DMS153 treated with DMSO at 0.1 percent for 48 hours (cell line): ENCODE data around the gene HDAC10.

Experiments
- DNase-seq: peaks from one replicate; lab custom pipeline; 2025; ENCODE audit not compliant: unreplicated experiment; lab: John Stamatoyannopoulos, UW

HDAC10 gene

DNA sequence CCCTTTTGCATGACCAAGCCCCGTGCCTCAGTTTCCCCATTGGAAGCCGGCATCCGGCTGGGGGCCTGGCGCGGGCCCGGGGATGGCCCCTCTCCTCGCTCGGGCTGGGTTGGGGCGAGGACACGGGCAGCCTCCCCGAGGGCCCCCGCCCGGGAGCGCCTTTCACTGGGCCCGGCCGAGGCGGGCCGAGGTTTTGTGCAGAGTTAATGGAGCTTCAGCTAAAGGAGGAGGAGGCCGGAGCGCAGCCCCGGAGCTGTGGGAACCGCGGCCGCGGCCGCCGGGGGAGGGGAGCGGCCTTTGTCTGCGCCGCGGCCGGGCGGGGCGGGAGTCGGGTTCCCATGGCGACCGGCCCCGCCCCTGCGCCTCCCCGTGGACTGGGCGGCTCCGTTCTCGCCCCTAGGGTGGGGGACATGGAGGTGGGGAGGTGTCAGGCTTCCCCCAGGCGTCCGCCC, 20.5 kb upstream of the HDAC10 start:
- DNase-seq = peak; percentile 46

DNA sequence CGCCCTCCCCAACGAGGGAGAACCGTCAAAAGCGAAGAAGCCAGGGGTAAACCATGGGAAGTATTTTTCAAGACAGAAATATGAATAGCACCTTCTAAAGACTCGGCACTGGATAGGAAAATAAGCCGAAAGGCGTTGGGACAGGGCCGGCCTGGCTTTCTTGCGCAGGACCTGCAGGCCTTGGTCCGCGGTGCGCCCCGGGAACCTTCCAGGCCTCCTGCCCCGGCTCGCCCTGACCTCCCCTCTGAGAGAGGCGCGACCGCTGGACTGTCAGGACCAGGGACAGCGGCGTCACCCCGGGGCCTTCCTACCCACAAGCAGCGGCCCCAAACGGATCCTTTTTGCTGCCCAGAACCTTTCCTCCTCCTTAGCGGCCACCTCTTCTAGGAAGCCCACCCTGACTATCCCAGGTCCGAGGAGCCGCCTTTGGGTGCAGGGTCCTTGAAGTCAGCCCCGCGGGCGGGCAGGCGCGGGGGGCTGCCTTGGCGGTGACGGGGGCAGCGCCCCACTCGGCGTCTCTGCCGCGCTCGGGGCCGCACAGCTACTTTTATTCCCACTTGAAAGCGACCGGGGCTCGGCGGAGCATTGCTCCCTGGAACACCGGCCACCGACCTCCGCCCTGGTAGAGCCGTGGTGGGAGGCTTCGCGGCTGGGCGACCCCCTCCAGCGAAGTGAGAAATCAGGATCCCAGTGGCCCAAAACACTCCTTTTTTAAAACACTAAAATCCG, 19.8 kb upstream of the HDAC10 start:
- no peak for DNase-seq

GRCh38 chr22:50269970-50270665, 19.1 kb upstream of the HDAC10 start, which contains the start of gene MAPK11:
TSS of gene MAPK11 (minus strand) at chr22:50270380. CDS start at chr22:50270292, 88 bp downstream.
- DNase-seq = no peak

DNA sequence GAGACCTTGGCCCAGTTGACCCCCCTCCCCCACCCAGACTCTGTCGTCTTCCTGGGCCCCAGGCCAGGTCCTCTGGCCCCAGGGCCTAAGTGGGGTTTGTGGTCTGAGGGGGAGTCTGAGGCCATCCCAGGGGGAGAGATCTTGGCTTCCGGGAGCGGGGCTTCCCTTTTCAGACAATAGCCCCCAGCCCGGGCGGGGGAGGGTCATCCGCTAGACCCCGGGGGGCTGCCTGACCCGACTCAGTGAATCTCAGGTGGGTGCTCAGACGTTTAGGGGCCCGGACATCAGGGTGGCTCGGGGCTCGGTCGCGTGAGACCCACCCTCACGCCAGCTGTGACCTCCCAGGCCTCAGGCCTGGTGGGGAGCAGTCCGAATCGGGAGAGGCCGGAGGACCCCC, 18.5 kb upstream of the HDAC10 start:
- DNase-seq = no peak

DNA sequence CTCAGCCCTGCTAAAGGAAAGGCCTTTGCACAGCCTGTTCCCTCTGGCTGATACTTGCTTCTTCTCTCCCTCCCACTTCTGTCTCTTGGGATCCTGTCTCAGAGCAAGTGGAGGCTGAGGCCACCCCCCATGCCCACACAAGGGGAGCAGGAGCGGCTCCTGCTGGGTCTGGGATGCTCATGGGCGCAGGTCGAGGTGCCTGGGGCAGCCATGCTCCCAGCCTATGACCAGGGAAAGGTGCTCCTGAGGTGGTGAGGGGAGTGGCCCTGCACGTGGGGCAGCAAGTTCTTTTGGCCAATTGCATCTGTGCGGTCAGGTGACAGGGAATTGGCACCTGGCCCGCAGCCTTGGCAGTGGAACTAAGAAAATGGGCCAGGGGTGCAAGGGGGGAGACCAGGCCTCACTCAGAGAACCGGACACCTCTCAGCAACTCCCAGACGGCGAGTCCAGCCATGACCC, 17.6 kb upstream of the HDAC10 start:
- no peak for DNase-seq

GRCh38 chr22:50267591-50268390, 16.7 kb upstream of the HDAC10 start:
- DNase-seq = no peak

- DNase-seq = no peak
These were observed 15.9 kb upstream of the HDAC10 start for GRCh38 chr22:50266994-50267393.

DNA sequence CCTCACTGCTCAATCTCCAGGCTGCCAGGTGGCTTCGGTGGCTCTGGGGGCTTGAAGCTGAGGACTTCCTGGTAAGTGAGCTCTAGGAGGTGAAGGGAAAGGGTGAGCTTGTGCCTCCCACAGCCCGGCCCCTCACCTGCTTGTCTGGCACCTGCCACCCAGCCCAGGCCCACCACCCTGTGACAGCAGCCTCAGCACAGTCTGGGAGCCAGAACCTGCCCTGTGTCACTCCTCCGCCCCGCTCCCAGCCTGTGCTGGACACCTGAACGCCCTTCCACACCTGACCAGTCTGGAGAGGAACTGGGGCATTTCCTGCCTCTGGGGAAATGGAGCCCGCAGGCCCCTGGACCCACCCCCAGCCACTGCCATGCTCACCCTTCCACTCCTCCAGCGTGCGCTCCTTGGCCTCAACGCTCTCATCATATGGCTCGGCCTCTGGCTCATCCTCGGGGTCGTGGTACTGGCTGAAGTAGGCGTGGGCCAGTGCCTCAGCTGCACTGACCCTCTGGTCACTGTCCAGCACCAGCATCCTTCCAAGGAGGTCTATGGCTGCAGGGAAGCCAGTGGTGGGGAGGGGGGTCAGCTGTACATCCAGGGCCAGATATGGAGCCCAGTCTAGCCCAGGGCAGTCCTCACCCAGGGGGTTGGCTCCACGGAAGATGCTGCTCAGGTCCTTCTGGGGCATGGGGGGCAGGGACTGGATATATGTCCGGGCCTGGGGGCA, 14.0 kb upstream of the HDAC10 start:
- DNase-seq = no peak

GRCh38 chr22:50264104-50264745, 13.2 kb upstream of the HDAC10 start:
- no peak for DNase-seq

DNA sequence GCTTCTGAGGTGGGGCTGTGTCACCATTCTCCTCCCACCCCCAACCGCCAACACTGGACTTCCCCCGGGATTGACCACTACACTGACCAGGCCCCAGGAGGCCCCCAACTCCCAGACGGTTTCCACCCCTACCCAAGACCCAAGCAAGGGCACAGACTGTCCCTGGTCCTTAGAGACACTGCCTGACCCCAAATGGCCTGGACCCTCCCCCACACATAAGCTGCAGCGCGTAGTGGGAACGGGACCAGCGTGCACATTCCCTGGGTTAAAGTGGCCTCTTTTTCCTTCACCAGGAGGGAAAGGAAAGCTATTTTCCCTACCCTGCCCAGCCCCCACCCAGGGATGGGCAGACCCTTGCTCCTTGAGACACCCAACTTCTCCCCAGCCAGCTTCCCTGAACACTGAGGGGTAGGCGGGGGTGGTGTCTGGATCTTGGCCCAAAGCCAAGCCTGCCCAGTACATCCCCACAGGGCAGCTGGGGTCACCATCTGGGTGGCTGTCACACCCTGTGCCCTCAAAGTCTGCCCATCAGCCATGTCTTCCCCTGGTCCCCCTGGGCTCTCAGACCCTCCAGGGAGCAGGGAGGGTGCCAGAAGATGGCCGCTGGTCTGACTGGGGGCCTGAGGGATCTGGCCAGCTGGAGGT, 12.0 kb upstream of the HDAC10 start:
- DNase-seq = no peak

GRCh38 chr22:50262460-50262911, 11.4 kb upstream of the HDAC10 start:
- DNase-seq = no peak

GRCh38 chr22:50261615-50262459, 10.8 kb upstream of the HDAC10 start, which contains the start of gene MAPK12:
TSS of gene MAPK12 (minus strand) at chr22:50261683. CDS start at chr22:50261509, 174 bp downstream.
- no peak for DNase-seq

DNA sequence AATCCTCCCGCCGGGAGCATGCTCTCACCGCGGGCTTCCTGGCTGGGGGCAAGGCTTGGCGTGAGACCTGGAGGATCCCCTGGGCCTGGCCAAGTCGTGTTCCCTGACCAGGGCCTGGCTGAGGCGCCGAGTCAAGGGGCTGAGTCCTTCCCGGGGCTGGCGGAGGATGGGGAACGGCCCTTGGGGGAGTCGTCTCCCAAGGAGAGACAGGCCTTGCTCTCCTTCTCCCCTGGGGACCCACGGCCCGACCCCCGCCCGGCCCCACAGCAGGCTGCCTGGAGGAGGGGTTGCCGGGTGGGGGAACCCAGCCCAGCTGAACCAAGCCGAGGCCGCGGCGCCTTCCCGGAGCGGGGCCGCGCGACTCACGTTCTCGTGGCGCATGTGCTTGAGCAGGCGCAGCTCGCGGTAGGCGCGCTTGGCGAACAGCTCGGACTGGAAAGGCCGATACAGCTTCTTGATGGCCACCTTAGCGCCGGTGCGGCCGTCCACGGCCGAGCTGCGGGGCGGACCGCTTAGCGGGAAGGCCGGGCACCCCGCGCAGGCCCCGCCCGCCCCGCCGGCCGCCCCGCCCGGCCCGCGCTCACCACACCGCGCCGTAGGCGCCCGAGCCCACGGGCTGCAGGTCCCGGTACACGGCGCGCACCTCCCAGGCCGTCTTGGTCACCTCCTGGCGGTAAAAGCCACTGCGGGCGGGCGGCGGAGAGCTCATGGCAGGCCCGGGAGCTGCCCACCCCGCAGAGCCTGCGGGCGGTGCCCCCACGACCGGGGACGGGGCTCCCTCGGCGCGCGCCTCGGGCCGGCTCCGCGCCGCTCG, 9.9 kb upstream of the HDAC10 start:
- DNase-seq = no peak

DNA sequence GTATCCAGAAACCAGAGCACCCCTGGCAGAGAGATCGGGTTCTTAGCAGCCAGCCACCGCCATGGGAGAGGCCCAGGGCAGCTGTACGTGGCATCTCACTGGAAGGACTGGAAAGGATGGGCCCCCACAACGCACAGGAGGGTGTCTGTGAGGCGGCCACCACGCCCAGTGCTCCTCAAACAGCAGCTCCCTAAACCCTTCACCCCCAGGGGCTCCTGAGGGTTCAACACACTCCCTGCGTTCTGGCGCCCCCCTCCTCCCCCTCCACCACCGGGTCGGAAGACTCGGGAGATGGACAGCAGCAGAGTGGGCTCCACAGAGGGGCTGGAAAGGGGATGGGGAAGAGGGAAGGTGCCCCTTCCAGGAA, 9.4 kb upstream of the HDAC10 start:
- DNase-seq = no peak

- DNase-seq = no peak
These were observed 8.2 kb upstream of the HDAC10 start for GRCh38 chr22:50259302-50259701.

DNA sequence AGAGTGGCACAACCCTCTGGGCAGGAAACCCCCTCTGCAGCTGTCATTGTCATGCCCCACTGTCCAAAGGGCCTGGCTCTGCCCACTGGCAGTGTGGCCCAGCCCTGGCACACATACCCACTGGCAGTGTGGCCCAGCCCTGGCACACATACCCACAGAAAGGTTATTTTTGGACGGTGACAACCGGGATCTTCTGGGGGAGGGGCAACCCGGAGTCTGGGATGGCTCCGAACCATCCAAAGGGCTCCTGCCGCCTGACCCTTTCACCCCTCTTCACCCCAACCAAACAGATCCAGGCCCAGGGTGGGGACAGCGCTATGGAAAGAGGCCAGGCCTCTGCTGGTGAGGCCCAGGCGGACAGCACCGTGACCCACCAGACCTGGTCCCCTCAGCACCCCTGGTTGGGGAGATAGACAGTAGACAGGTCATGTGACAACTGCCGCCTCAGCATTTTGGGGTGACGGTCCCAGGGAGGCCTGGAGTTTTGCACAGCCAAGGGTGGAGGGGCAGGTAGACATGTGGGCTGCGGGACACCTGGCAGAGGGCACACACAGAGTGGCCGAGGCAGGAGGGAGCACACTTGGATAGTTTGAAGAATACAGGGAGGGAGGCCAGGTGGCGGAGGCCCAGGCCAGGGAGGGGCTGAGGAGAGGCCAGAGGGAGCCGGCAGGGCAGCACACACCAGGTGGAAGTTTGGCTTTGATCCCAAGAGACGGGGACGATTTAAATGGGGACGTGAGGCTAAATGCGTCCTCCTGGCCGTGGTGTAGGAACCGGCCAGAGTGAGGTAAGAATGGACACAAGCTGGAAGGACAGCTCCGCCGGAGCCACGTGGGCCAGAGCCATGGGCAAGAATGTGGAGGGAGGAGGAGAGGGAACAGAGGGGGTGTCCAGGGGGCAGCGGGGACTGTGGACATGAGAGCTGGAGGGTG, 7.6 kb upstream of the HDAC10 start:
- no peak for DNase-seq
